ENCODE measurements around the gene LRRC28. TPM values are rescaled to one million over a fixed set of nuclear protein-coding genes. Genes with fewer than 3 reads are reported as not detected.

The LRRC28 gene
- total RNA-seq, 1 experiment from 2014 or later = 39.3 TPM

DNA sequence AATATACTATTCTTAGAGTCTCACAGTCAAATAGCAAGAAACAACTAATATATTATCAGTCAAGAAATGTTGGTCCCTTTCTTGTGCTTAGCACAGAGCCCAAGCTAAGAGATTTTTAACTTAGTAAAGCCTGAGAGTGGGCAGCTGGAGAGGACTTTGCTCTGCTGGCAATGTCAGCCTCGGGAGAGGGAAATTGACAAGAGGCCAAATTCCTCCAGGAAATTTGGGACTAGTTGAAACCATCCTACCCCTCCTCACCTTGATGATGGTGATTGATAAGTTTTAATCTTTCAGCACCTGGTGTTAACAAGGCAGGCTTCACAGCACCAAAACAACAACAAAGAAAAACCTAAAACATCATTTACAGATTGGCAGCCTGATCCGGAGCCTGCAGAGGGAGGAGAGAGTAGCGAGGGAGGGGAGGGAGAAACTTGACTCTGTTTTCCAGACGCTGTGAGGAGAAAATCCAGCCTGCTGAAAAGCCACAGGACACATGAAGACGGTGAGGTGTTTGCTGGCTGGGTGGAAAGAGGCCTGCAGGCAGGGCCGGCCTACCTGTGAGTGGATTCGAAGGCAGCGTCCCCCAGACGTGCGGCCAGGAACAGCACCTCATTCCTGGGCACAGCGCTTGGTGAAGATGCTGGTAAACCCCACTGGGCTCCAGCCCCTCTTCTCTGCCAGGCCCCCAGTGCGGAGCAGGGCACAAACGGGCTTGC lies 150.9 kb downstream of the LRRC28 start:
- H3K9me3 ChIP-seq (ENCODE audit: control insufficient read depth, insufficient read depth, low read depth, low read length) = no peaks in the 10 kb centered on the region
- H3K27ac ChIP-seq (ENCODE audit: low read length) = no peak overlapping the region
- DNase-seq (ENCODE audit: low read depth, low spot score) (no peak), ATAC-seq (no peak)
- H3K4me1 ChIP-seq (ENCODE audit: control insufficient read depth, insufficient read depth, low read length) = no peaks in the 10 kb centered on the region
- intact Hi-C loops (cut with micrococcal nuclease; ENCODE audit: unreplicated experiment) = loop anchor here (10.0 kb wide), 2 partner anchors 163 to 303 kb away; partner anchors contain the start of gene MEF2A
- CTCF ChIA-PET = no interaction called here
- BruUV-seq (replicated peaks) = no TSS peak
- no peaks in the 10 kb centered on the region for H3K27me3 ChIP-seq (ENCODE audit: control insufficient read depth, insufficient read depth, low read length)
- in situ Hi-C loops (cut with HindIII; ENCODE audit: low pct_unique_long_range_greater_than_20kb, low sequenced_read_pairs) = no loop called here
- H3K4me3 ChIP-seq (ENCODE audit: low read depth in 2 of 2, low read length in 2 of 2) = no peak overlapping the region
- POLR2A ChIA-PET = no interaction called here
- H3K36me3 ChIP-seq (ENCODE audit: control insufficient read depth, insufficient read depth, low read length) = no peaks in the 10 kb centered on the region
- TF ChIP-seq, protein P1, sequence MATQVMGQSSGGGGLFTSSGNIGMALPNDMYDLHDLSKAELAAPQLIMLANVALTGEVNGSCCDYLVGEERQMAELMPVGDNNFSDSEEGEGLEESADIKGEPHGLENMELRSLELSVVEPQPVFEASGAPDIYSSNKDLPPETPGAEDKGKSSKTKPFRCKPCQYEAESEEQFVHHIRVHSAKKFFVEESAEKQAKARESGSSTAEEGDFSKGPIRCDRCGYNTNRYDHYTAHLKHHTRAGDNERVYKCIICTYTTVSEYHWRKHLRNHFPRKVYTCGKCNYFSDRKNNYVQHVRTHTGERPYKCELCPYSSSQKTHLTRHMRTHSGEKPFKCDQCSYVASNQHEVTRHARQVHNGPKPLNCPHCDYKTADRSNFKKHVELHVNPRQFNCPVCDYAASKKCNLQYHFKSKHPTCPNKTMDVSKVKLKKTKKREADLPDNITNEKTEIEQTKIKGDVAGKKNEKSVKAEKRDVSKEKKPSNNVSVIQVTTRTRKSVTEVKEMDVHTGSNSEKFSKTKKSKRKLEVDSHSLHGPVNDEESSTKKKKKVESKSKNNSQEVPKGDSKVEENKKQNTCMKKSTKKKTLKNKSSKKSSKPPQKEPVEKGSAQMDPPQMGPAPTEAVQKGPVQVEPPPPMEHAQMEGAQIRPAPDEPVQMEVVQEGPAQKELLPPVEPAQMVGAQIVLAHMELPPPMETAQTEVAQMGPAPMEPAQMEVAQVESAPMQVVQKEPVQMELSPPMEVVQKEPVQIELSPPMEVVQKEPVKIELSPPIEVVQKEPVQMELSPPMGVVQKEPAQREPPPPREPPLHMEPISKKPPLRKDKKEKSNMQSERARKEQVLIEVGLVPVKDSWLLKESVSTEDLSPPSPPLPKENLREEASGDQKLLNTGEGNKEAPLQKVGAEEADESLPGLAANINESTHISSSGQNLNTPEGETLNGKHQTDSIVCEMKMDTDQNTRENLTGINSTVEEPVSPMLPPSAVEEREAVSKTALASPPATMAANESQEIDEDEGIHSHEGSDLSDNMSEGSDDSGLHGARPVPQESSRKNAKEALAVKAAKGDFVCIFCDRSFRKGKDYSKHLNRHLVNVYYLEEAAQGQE (IDR thresholded peaks at IDR 0.05; ENCODE audit: insufficient read depth in 1 of 2, low read depth in 2 of 2, low read length in 1 of 2) = no peak
- TF ChIP-seq TCF7L2 (IDR thresholded peaks at IDR 0.05; ENCODE audit: low read depth, low read length) (no peak), POLR2AphosphoS5 (IDR thresholded peaks at IDR 0.05; ENCODE audit: low read depth, low read length) (no peak)

DNA sequence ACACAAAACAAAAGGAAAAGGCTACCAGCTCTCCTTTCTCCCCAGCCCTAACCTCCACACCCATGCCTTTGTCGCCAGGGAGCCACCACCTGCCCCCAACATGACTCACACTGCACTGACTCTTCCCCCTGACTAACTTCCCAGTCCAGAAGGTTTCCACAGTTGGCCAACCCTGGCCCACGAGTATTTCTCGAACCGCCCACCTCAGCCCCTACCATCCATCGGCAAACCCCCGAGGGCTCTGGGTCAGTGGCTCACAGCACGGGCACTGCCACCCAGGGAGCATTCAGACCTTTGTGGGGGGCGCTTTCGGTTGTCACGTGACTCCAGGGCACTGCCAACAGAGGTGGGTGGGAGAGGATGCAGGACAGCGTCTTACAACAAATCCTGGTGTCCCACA lies 152.3 kb downstream of the LRRC28 start:
- ChIA-PET POLR2A (no interaction called here), CTCF (no interaction called here)
- Histone ChIP-seq H3K9me3 (ENCODE audit: control insufficient read depth, insufficient read depth, low read depth, low read length) (no peaks in the 10 kb centered on the region), H3K27me3 (ENCODE audit: control insufficient read depth, insufficient read depth, low read length) (no peaks in the 10 kb centered on the region), H3K27ac (ENCODE audit: low read length) (no peak overlapping the region), H3K36me3 (ENCODE audit: control insufficient read depth, insufficient read depth, low read length) (no peaks in the 10 kb centered on the region), H3K4me3 (ENCODE audit: low read depth in 2 of 2, low read length in 2 of 2) (no peak overlapping the region), H3K4me1 (ENCODE audit: control insufficient read depth, insufficient read depth, low read length) (no peaks in the 10 kb centered on the region)
- TF ChIP-seq TCF7L2 (IDR thresholded peaks at IDR 0.05; ENCODE audit: low read depth, low read length) (no peak), POLR2AphosphoS5 (IDR thresholded peaks at IDR 0.05; ENCODE audit: low read depth, low read length) (no peak), SIN3A (IDR thresholded peaks at IDR 0.05; ENCODE audit: borderline replicate concordance, insufficient read depth, low read depth, low read length) (no peak)
- TF ChIP-seq, protein P1 (IDR thresholded peaks at IDR 0.05; ENCODE audit: insufficient read depth in 1 of 2, low read depth in 2 of 2, low read length in 1 of 2) = no peak
- TF ChIP-seq, protein P2, sequence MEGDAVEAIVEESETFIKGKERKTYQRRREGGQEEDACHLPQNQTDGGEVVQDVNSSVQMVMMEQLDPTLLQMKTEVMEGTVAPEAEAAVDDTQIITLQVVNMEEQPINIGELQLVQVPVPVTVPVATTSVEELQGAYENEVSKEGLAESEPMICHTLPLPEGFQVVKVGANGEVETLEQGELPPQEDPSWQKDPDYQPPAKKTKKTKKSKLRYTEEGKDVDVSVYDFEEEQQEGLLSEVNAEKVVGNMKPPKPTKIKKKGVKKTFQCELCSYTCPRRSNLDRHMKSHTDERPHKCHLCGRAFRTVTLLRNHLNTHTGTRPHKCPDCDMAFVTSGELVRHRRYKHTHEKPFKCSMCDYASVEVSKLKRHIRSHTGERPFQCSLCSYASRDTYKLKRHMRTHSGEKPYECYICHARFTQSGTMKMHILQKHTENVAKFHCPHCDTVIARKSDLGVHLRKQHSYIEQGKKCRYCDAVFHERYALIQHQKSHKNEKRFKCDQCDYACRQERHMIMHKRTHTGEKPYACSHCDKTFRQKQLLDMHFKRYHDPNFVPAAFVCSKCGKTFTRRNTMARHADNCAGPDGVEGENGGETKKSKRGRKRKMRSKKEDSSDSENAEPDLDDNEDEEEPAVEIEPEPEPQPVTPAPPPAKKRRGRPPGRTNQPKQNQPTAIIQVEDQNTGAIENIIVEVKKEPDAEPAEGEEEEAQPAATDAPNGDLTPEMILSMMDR (IDR thresholded peaks at IDR 0.05) = no peak
- ATAC-seq = no peak
- in situ Hi-C loops (cut with HindIII; ENCODE audit: low pct_unique_long_range_greater_than_20kb, low sequenced_read_pairs) (no loop called here), intact Hi-C loops (cut with micrococcal nuclease; ENCODE audit: unreplicated experiment) (loop anchor here (10.0 kb wide), 2 partner anchors 161 to 301 kb away; partner anchors contain the start of gene MEF2A)
- BruUV-seq (replicated peaks) = no TSS peak
- DNase-seq (ENCODE audit: low read depth, low spot score) = no peak
